Prostate gland (tissue), 2 donors: Measurements from ENCODE around the gene GULP1. TPM values are rescaled to one million over a fixed set of nuclear protein-coding genes. Genes with fewer than 3 reads are reported as not detected.

Experiments
- DNase-seq: peaks from one replicate; pipeline ENCODE4 v3.0.0-alpha.2; 2019; ENCODE audit warnings: low spot score
- H3K27ac ChIP-seq, 2 donors: fragments of 200-600 bp; sonication (generic); 2 replicates each; pipeline ENCODE4 v1.5.1; 2017 to 2019
- H3K27me3 ChIP-seq: fragments of 200-600 bp; sonication (generic); replicated peaks from 2 replicates; pipeline ENCODE4 v1.5.1; 2019; ENCODE audit not compliant: insufficient read depth
- H3K36me3 ChIP-seq, 2 donors: fragments of 200-600 bp; sonication (generic); 1 replicate in 1 of 2; 2 replicates in 1 of 2; pipeline versions ENCODE4 v1.5.1 to v1.8.1; 2017 to 2019
- H3K4me1 ChIP-seq: fragments of 200-600 bp; sonication (generic); replicated peaks from 2 replicates; pipeline ENCODE4 v1.5.1; 2019
- H3K4me3 ChIP-seq, 2 donors: fragments of 200-600 bp; sonication (generic); 2 replicates each; pipeline ENCODE4 v1.5.1; 2017 to 2019
- H3K9me3 ChIP-seq: fragments of 200-600 bp; sonication (generic); 2 replicates; pipeline ENCODE4 v1.5.1; 2017
- POLR2A ChIP-seq: fragments of 450-650 bp; IDR thresholded peaks from one replicate; pipeline ENCODE4 v1.6.1; 2016; ENCODE audit warnings: antibody characterized with exemption, mild to moderate bottlenecking
- POLR2AphosphoS5 ChIP-seq: sonication (generic); formaldehyde crosslinking; IDR thresholded peaks from one replicate; pipeline ENCODE4 v1.6.1; 2017; ENCODE audit warnings: antibody characterized with exemption
- WGBS: methylation state at CpG from one replicate; pipeline ENCODE4 v1.1.5; 2018; 5-methylcytosine and 5-hydroxymethylcytosine counted together
- intact Hi-C: fragments of 100-400 bp; cut with DNase I; formaldehyde crosslinking; loops from one replicate; pipeline ENCODE4 v1.14.2; 2022
- total RNA-seq, 2 donors: library from RNA; depleted of rRNA; stranded (reverse); fragments of >200 nt; gene quantifications; one replicate each; pipeline ENCODE4 v1.1.0, GENCODE V29; 2016
- TF ChIP-seq, protein P1 (sequence below), 4 experiments: fragments of 200-600 bp in 2 of 4; fragments of 450-650 bp in 2 of 4; sonication (generic) in 2 of 4; IDR thresholded peaks; 1 replicate in 3 of 4; 2 replicates in 1 of 4; pipeline ENCODE4 v1.5.1; 2016 to 2019; ENCODE audit warnings: antibody characterized with exemption in 4 of 4, mild to moderate bottlenecking in 2 of 4, moderate library complexity in 2 of 4

GULP1 gene
- total RNA-seq, 2 donors from 2014 or later = 29.3 to 45.4 TPM

DNA sequence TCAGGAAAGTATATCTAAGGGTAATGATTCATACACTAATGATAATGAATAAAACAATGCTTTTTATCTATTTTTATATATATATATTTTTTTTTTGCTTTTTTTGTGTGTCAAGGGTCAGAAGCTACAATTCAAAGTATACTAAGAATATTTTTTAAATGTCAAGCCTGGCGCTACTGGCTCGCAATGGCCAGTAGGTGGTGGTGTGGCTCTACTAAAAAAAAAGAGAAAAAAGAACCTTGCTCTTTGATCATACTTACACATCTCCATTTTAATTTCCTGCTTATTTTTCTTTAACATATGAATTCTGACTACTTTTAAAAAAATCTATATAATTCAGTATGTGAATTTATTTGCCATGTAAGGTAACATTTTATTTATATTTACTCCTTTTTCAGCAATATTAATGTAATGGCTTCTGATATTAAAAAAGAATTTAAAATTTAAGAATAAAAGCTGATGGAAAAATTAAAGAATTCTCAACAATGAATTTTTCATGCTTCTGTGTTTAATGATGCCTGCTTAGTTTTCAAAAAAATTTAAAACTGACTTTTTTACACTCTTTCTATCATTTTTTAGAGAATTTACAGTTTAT, 232.9 kb downstream of the GULP1 start:
- Histone ChIP-seq H3K4me3 (no peak overlapping the region), H3K36me3 (no peaks in the 10 kb centered on the region), H3K9me3 (no peaks in the 10 kb centered on the region), H3K4me1 (no peaks in the 10 kb centered on the region), H3K27ac (no peak overlapping the region), H3K27me3 (no peaks in the 10 kb centered on the region)
- TF ChIP-seq, protein P1, sequence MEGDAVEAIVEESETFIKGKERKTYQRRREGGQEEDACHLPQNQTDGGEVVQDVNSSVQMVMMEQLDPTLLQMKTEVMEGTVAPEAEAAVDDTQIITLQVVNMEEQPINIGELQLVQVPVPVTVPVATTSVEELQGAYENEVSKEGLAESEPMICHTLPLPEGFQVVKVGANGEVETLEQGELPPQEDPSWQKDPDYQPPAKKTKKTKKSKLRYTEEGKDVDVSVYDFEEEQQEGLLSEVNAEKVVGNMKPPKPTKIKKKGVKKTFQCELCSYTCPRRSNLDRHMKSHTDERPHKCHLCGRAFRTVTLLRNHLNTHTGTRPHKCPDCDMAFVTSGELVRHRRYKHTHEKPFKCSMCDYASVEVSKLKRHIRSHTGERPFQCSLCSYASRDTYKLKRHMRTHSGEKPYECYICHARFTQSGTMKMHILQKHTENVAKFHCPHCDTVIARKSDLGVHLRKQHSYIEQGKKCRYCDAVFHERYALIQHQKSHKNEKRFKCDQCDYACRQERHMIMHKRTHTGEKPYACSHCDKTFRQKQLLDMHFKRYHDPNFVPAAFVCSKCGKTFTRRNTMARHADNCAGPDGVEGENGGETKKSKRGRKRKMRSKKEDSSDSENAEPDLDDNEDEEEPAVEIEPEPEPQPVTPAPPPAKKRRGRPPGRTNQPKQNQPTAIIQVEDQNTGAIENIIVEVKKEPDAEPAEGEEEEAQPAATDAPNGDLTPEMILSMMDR (IDR thresholded peaks at IDR 0.05) = peak; percentile 56 to 74 (median 71)
- no peak for TF ChIP-seq POLR2AphosphoS5
- DNase-seq = peak; percentile 11
- 1% methylated on average over 2 of the region's 2 CpGs for WGBS
- intact Hi-C loops = loop anchor here (5.0 kb wide), 1 partner anchor 888 kb away; no protein-coding TSS in a partner anchor

DNA sequence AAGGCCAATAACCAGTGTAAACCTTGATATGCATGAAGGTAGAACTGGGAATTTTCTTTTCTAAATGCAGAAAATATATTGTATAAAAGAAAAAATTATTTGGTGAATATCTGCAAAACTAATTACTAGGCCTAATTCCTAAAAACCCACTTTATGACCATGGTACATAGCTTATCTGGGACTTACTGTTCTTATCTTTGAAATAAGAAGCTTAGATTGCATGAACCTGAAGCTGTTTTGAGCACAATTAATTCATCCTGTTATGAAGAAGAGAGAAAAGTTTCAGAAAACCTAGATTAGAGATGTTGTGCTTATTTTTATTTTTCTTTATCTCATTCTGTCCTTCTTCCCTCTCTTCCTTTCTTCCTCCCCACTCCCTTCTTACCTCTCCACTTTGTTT, 235.0 kb downstream of the GULP1 start:
- Histone ChIP-seq H3K4me3 (no peak overlapping the region), H3K4me1 (no peaks in the 10 kb centered on the region), H3K27ac (peak overlapping the region in 1 of 2 donors; percentile 18), H3K36me3 (no peaks in the 10 kb centered on the region), H3K27me3 (no peaks in the 10 kb centered on the region), H3K9me3 (no peaks in the 10 kb centered on the region)
- TF ChIP-seq POLR2A = no peak
- TF ChIP-seq, protein P1 (IDR thresholded peaks at IDR 0.05) = no peak
- no peak for TF ChIP-seq POLR2AphosphoS5
- no peak for DNase-seq
- intact Hi-C loops = loop anchor here (5.0 kb wide), 1 partner anchor 886 kb away; no protein-coding TSS in a partner anchor

DNA sequence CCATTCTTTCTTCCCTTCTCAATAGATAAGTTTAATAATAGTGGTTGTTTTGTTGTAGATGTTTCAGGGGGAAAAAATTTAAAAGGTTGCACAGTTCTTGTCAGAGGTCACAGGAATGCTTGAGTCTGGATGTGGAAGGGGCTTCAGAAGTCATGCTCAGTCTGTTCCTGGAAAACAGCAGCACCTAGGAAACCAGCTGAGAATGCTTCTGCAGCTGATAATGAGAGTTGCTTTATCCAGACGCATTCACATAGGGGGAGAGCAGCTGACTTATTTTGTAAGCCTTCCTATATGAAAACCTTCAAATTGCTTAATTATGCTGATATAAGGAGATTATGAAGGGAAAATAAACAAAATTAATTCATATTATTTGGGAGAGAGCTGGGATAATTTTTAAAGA, 235.5 kb downstream of the GULP1 start:
- no peak for TF ChIP-seq POLR2A
- TF ChIP-seq, protein P1 (IDR thresholded peaks at IDR 0.05) = no peak
- no peak for TF ChIP-seq POLR2AphosphoS5
- no peaks in the 10 kb centered on the region for H3K9me3 ChIP-seq
- H3K27ac ChIP-seq = peak overlapping the region in 1 of 2 donors; percentile 18
- DNase-seq = no peak
- intact Hi-C loops = loop anchor here (5.0 kb wide), 1 partner anchor 885 kb away; no protein-coding TSS in a partner anchor
- no peaks in the 10 kb centered on the region for H3K27me3 ChIP-seq
- WGBS = 78% methylated on average over 1 of the region's 1 CpG
- no peaks in the 10 kb centered on the region for H3K36me3 ChIP-seq
- H3K4me1 ChIP-seq = no peaks in the 10 kb centered on the region
- H3K4me3 ChIP-seq = no peak overlapping the region

DNA sequence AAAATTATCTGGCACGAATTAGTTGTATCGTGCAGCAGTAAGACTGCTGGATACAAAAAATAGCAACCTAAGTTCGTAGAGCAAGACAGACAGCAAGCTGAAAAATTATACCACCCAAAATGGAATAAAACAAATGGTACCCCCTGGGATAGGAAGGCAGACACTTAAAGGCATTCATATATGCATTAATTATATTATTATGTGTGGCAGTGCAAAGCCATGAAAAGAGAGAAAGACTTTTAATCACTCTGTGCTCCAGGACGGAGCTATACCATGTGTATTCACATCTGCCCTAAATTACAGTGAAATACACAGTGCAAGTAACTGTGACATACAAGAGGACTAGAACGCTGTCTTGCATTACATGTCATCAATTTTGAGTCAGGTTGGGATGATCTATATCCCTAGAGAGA, 235.9 kb downstream of the GULP1 start:
- WGBS = 57% methylated on average over 5 of the region's 5 CpGs
- H3K4me1 ChIP-seq = no peaks in the 10 kb centered on the region
- H3K27ac ChIP-seq = no peak overlapping the region
- H3K9me3 ChIP-seq = no peaks in the 10 kb centered on the region
- intact Hi-C loops = loop anchor here (5.0 kb wide), 1 partner anchor 885 kb away; no protein-coding TSS in a partner anchor
- H3K27me3 ChIP-seq = no peaks in the 10 kb centered on the region
- TF ChIP-seq POLR2AphosphoS5 (no peak), POLR2A (no peak)
- TF ChIP-seq, protein P1 (IDR thresholded peaks at IDR 0.05) = no peak
- no peak for DNase-seq
- H3K4me3 ChIP-seq = no peak overlapping the region
- H3K36me3 ChIP-seq = no peaks in the 10 kb centered on the region

DNA sequence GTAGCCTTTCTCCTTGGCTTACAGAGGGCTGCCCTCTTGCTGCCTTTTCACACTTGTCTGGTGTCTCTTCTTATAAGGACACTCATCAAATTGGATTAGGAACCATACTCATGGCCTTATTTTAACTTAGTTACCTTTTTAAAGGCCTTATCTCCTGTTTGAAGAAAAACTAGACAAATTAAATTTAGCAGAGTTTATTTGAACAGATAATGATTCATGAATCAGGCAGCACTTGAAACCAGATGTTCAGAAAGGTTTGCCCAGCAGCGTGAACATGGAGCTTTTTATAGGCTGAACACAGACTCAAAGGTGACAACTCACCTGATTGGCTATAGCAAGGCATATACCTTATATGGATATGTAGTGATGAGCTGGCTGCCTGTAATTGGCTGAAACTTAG, 238.0 kb downstream of the GULP1 start:
- Histone ChIP-seq H3K4me1 (no peaks in the 10 kb centered on the region), H3K27me3 (no peaks in the 10 kb centered on the region), H3K36me3 (no peaks in the 10 kb centered on the region), H3K9me3 (no peaks in the 10 kb centered on the region), H3K4me3 (no peak overlapping the region), H3K27ac (no peak overlapping the region)
- 65% methylated on average over 1 of the region's 1 CpG for WGBS
- TF ChIP-seq, protein P1 (IDR thresholded peaks at IDR 0.05) = no peak
- TF ChIP-seq POLR2AphosphoS5 = no peak
- no peak for TF ChIP-seq POLR2A
- intact Hi-C loops = loop anchor here (5.0 kb wide), 1 partner anchor 883 kb away; no protein-coding TSS in a partner anchor
- DNase-seq = no peak
